GM19324 (cell line): ENCODE data around the gene IL10RA.

Experiments
- ATAC-seq: cut with Tn5 transposase; IDR thresholded peaks from one replicate; pipeline ENCODE4 v1.9.1; 2021; ENCODE audit warnings: mild to moderate bottlenecking, moderate library complexity; ENCODE audit not compliant: unreplicated experiment, low FRiP score

The IL10RA gene

DNA sequence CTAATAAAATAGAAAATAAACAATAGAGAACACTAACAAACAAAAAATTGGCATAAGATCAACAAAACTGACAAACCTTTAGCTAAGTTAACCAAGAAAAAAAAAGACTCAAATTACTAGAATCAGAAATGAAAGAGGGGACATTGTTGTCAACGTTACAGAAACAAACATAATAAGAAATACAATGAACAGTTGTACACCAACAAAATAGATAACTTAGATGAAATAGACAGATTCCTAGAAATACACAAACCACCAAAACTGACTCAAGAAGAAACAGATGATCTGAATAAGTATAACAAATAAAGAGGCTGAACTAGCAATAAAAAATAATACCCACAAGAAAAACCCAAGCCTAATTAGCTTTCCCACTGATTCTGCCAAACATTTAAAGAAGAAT lies 55.9 kb downstream of the IL10RA start:
- ATAC-seq = no peak

GRCh38 chr11:118042796-118043195 lies 56.6 kb downstream of the IL10RA start:
- ATAC-seq = no peak

DNA sequence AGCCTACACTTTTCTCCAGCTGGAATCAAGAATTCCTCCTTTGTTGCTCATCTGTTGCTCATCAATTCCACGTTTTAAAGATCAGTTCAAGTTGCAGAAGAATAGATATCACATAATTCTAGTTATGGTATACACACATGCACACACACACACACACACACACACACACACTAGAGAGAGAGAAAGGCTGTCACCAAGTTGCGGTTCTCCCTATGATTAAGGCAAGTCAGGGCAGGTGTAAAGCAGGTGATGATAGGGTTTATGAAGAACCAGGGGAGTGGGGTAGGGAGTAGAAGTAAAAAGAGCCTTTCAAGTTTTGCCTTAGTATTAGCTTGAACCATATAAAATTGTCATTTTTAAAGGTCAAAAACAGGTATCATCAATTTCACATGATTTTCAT lies 59.0 kb downstream of the IL10RA start:
- no peak for ATAC-seq

DNA sequence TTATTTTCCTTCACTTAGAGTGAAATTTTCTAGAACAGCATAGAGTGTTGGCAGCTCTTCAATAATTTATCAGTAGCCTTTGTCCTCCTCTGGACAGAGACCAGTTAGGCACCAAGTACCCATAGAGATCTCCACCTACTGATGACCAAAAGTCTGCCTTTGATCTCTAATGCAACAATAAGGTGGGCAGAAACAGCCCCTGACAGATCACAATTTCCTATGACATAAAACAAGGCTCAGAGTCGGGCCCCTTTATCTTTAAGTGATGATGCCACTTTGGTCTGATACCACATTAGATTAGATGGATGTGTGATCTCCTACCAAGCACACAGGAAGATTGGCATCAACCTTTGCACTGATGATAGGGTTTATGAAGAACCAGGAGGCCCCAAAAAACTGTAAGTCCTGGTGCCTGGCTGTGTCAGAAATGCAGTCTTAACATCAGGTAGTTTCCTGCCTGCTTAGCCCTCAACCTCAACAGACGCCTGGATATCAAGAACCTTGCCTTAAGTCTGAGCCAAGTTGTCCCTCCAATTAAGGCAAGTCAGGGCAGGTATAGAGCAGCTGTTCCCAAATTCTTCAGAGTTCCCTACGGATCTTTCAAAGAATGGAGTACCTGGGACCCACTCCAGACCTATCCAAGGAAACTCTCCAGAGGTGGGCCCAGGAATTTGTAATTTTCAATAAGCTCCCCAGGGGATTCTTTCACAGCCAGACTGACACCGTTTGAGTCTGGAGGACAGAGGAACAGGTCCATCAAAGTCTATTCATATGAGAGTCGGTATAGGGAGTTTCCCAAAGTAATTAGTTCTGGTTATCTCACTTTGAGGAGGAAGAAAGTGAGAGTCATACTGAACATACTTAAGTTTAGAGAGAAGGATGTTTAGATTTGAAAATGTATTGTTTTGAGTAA lies 60.1 kb downstream of the IL10RA start:
- ATAC-seq = no peak

GRCh38 chr11:118046964-118047700 lies 60.9 kb downstream of the IL10RA start:
- no peak for ATAC-seq

DNA sequence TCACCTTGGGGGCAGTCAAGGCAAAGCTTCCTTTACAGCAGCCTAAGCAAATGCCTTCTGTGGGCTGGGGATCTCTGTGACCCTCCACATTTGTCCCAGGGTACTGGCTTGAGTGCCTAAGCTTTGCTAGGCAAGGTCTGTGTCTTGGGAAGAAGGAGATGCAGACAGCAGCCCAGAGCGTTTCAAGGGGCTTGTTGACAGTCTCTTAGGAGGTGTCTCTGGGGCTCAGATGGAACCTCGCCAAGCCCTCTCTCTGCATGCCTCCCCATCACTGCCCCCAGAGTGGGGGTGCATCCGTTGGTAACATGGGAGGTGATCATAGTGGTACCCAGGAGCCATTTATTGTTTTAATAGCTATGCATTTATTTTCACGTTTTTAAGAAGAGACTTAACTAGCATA lies 61.6 kb downstream of the IL10RA start:
- ATAC-seq = no peak

DNA sequence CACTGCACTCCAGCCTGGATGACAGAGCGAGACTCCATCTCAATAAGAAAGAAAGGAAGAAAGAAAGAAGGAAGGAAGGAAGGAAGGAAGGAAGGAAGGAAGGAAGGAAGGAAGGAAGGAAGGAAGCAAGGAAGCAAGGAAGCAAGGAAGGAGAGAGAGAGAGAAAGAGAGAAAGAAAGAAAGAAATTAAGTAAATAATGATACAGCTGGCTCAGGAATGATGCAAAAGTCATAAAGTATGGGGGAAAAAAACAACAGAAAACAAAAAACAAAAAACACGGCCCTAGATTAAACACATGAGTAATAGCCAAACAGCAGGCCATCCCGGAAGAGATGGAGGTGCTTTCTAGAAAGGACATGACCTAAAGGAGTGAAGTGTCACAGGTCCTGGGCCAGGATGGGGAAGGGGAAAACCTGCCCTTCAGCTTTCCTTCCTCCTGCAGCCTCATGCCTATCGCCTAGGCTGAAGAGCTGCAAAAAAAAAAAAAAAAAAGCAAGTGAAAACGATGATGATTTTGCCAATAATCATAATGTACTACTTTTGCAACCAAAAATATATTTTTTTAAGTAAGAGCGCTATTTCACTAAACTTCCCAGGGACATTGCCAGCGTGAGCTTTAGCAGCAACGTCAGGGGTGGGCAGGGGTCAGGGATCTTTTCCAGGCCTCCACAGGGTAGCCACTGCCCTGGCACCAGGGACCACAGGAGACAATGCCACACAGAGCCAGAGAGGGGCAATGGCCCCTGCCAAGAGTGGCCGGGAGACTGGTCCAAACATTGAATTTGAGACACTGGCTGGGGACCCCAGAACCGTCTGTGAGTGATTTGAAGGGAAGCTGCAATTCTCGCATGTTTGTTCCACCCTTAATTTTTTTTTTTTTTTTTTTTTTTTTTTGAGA lies 62.5 kb downstream of the IL10RA start:
- no peak for ATAC-seq

- ATAC-seq = no peak
These were observed 63.6 kb downstream of the IL10RA start for GRCh38 chr11:118049771-118050170.

GRCh38 chr11:118050208-118050891 lies 64.2 kb downstream of the IL10RA start:
- no peak for ATAC-seq
